Measurements from ENCODE around the gene RFT1.

GRCh38 chr3:53040351-53040820 is 89.8 kb downstream of the RFT1 start:
- TF ChIP-seq PPARA (CRISPR knock-in tag; IDR thresholded peaks at IDR 0.05; ENCODE audit: borderline replicate concordance) (no peak), CREB5 (CRISPR knock-in tag; IDR thresholded peaks at IDR 0.05; ENCODE audit: low read depth) (no peak), ESRRG (CRISPR knock-in tag; IDR thresholded peaks at IDR 0.05) (no peak), OSR1 (CRISPR knock-in tag; IDR thresholded peaks at IDR 0.05) (no peak), ZFP3 (CRISPR knock-in tag; IDR thresholded peaks at IDR 0.05) (no peak), PATZ1 (CRISPR knock-in tag; IDR thresholded peaks at IDR 0.05; ENCODE audit: borderline replicate concordance) (no peak), ZFP30 (CRISPR knock-in tag; IDR thresholded peaks at IDR 0.05) (no peak), RARB (CRISPR knock-in tag; IDR thresholded peaks at IDR 0.05) (no peak), ARNTL (CRISPR knock-in tag; IDR thresholded peaks at IDR 0.05; ENCODE audit: borderline replicate concordance, low read depth) (no peak), POU6F1 (CRISPR knock-in tag; IDR thresholded peaks at IDR 0.05; ENCODE audit: borderline replicate concordance, low read depth) (no peak)
